Activated T-helper 9 cell treated with anti-CD3 and anti-CD28 coated beads, Interleukin-2, amount 50 U/mL, for 16 hours (primary cell): ENCODE measurements around the gene MSGN1.

Experiments
- DNase-seq: peaks from one replicate; pipeline ENCODE4 v3.0.0-alpha.2; 2020; ENCODE audit warnings: low read depth

Gene MSGN1

DNA sequence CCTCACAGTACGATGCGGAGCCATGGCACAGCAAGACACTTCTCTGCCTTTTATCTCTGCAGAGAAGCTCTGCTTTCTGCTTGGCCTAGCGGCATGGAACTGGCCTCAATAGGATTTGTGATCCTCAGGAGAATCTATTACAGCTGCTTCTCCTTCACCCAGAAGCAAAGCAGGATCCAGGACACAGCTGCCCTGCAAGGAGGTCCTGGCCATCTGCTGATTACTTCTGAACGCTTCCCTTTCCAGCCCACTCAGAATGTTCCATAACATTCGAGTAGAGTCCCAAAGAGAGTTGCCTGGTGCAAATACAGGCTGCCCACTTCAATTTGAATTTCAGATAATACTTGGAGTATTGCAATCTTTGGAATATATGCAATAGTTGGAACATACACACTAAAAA is 33.0 kb downstream of the MSGN1 start:
- DNase-seq, result no peak

DNA sequence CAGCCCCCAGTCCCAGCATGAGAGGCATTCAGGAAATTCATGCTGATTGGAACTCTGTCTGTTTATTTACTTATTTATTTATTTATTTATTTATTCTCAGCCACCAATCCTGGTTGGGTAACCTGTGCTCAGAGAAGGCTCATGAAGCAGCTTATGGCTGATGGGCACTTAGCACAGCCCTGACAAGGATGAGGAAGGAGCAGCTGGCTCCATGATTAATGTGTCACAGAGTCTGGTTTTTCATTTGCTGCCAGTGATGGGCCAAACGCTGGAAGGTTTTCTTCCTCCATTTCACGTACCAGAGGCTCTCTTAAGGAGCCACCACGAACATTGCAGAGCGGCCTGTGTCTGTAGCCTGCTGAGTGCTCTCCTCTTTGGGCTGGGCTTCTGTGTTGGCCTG is 33.9 kb downstream of the MSGN1 start:
- no peak for DNase-seq

GRCh38 chr2:17851731-17852585 is 35.7 kb downstream of the MSGN1 start:
- DNase-seq, result no peak

DNA sequence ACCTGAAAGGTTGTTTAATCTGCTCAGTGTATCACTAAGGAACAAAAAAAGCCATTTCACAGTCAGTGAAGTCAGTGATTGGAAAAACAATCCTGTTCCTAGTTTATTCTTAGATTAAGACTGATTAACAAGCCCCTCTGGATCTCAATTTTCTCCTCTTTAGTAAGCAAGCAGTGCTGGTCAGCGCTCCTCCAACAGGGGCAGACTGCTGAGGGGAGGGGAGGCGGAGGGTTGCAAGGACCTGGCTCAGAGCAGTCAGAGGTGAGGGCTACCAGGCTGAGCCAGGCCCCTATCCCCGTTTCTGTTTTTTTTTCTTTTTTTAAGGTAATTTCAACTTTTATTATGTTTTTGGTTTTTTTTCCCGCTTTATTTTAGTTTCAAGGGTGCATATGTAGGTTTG is 37.5 kb downstream of the MSGN1 start:
- DNase-seq, result no peak

GRCh38 chr2:17857021-17857420 is 40.8 kb downstream of the MSGN1 start:
- DNase-seq, result no peak

- DNase-seq, result no peak
These were observed 41.8 kb downstream of the MSGN1 start for GRCh38 chr2:17858064-17858463.

- no peak for DNase-seq
These were observed 47.3 kb downstream of the MSGN1 start for GRCh38 chr2:17863539-17863938.

DNA sequence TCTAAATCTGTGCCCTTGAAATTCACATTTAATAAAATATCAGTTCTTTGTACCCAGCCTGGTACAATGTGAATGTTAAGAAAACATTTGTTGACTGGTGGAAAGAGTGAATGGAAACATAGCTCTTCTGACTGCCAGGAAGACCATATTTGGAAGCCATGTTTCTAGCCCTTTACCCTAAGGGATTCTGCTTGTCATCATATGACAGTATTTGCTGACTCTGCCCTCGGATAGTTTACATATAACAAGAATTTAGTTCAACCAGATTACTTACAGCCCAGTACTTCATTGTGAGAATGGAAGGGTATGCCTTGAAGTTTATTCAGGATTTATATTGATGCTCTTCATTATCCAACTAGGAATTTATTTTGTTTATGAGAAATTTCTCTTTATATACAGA is 48.4 kb downstream of the MSGN1 start:
- no peak for DNase-seq

GRCh38 chr2:17867133-17867532 is 50.9 kb downstream of the MSGN1 start:
- DNase-seq, result no peak
